B cell (primary cell): ENCODE results near the gene PACRG. TPM values are rescaled to one million over a fixed set of nuclear protein-coding genes. Genes with fewer than 3 reads are reported as not detected.

Source experiments
- ATAC-seq: fragments of 200-7000 bp; cut with Tn5 transposase; one replicate; pipeline ENCODE4 v1.10.0; 2021; ENCODE audit warnings: low read depth, mild to moderate bottlenecking, moderate number of reproducible peaks, moderate library complexity
- CTCF ChIA-PET: fragments of 350-600 bp; sonication (Branson Sonifier 250); formaldehyde crosslinking; loops from one replicate; lab custom pipeline; 2021; ENCODE audit warnings: antibody characterized with exemption, inconsistent platforms; lab: Charles Lee
- POLR2A ChIA-PET: fragments of 350-600 bp; sonication (Branson Sonifier 250); formaldehyde crosslinking; loops from one replicate; lab custom pipeline; 2021; ENCODE audit warnings: antibody characterized with exemption; lab: Charles Lee
- DNase-seq: peaks from one replicate; pipeline ENCODE4 v3.0.0; 2013
- H2AFZ ChIP-seq: 2 replicates; pipeline ENCODE4 v1.6.1; 2012; ENCODE audit warnings: mild to moderate bottlenecking, low read depth, low read length; ENCODE audit not compliant: insufficient read depth, poor library complexity, severe bottlenecking
- H3K27ac ChIP-seq, 2 donors: 1 replicate in 1 of 2; 2 replicates in 1 of 2; pipeline ENCODE4 v1.5.1; 2012 to 2013; ENCODE audit warnings: low read length in 2 of 2, mild to moderate bottlenecking in 2 of 2, moderate library complexity in 1 of 2
- H3K27me3 ChIP-seq, 4 experiments: fragments of 200-600 bp in 1 of 4; sonication (generic) in 1 of 4; replicated peaks in 1 of 4; 1 replicate in 2 of 4; 2 replicates in 2 of 4; pipeline versions ENCODE4 v1.6.1 to v1.7.0; 2013 to 2016; ENCODE audit warnings: low read length in 3 of 4, mild to moderate bottlenecking in 2 of 4, mixed read lengths in 1 of 4, moderate library complexity in 1 of 4; ENCODE audit not compliant: insufficient read depth in 4 of 4, control insufficient read depth in 3 of 4; ENCODE audit errors: control extremely low read depth in 1 of 4
- H3K36me3 ChIP-seq, 2 experiments: replicated peaks in 1 of 2; 1 replicate in 1 of 2; 2 replicates in 1 of 2; pipeline versions ENCODE4 v1.6.1 to v1.7.1; 2013; ENCODE audit warnings: low read length in 1 of 2; ENCODE audit not compliant: insufficient read depth in 2 of 2, control insufficient read depth in 1 of 2; ENCODE audit errors: control extremely low read depth in 1 of 2, extremely low read depth in 1 of 2
- H3K4me1 ChIP-seq, 2 donors: fragments of 200-600 bp in 1 of 2; sonication (generic) in 1 of 2; 1 replicate in 1 of 2; 2 replicates in 1 of 2; pipeline versions ENCODE4 v1.5.1 to v1.6.1; 2013 to 2017; ENCODE audit warnings: low read length in 2 of 2; ENCODE audit not compliant: control insufficient read depth in 2 of 2, insufficient read depth in 2 of 2
- H3K4me2 ChIP-seq: replicated peaks from 2 replicates; pipeline ENCODE3; 2012; ENCODE audit warnings: mild to moderate bottlenecking, low read depth, low read length; ENCODE audit not compliant: poor library complexity, severe bottlenecking
- H3K4me3 ChIP-seq, 5 experiments: fragments of 200-600 bp in 1 of 5; sonication (generic) in 1 of 5; 1 replicate in 3 of 5; 2 replicates in 2 of 5; pipeline versions ENCODE4 v1.5.1 to v1.7.0; 2011 to 2016; ENCODE audit warnings: low read length in 4 of 5, mild to moderate bottlenecking in 4 of 5, low read depth in 2 of 5, control low read depth in 1 of 5, moderate library complexity in 1 of 5; ENCODE audit not compliant: insufficient read depth in 1 of 5; ENCODE audit errors: control extremely low read depth in 1 of 5, extremely low read depth in 1 of 5
- H3K79me2 ChIP-seq: fragments of 200-600 bp; sonication (generic); one replicate; pipeline ENCODE4 v1.6.0; 2016; ENCODE audit warnings: low read length; ENCODE audit not compliant: control insufficient read depth, insufficient read depth
- H3K9ac ChIP-seq: fragments of 200-600 bp; sonication (generic); 2 replicates; pipeline ENCODE4 v1.6.1; 2017; ENCODE audit warnings: mild to moderate bottlenecking, low read length, moderate library complexity
- H3K9me3 ChIP-seq, 3 donors: one replicate each; pipeline versions ENCODE4 v1.6.1 to v1.7.1; 2013; ENCODE audit warnings: low read length in 2 of 3; ENCODE audit not compliant: control insufficient read depth in 2 of 3, insufficient read depth in 1 of 3; ENCODE audit errors: control extremely low read depth in 1 of 3
- H4K20me1 ChIP-seq: 2 replicates; pipeline ENCODE4 v1.6.0; 2012; ENCODE audit warnings: mild to moderate bottlenecking, low read length; ENCODE audit not compliant: insufficient read depth, control insufficient read depth, poor library complexity, severe bottlenecking
- H3K27ac Mint-ChIP-seq: one replicate; pipeline ENCODE4 v1.8.0; 2021; ENCODE audit warnings: mixed read lengths
- H3K27me3 Mint-ChIP-seq: one replicate; pipeline ENCODE4 v1.8.0; 2021; ENCODE audit warnings: mixed read lengths
- H3K4me1 Mint-ChIP-seq: one replicate; pipeline ENCODE4 v1.8.0; 2021; ENCODE audit warnings: mixed read lengths
- H3K4me3 Mint-ChIP-seq: one replicate; pipeline ENCODE4 v1.8.0; 2021; ENCODE audit warnings: mixed read lengths
- H3K9me3 Mint-ChIP-seq: one replicate; pipeline ENCODE4 v1.8.0; 2022; ENCODE audit warnings: mixed read lengths; ENCODE audit not compliant: insufficient read depth
- CTCF ChIP-seq: fragments of 200-600 bp; IDR thresholded peaks from one replicate; pipeline ENCODE4 v1.8.0; 2022; ENCODE audit warnings: antibody characterized with exemption, mild to moderate bottlenecking
- EZH2 ChIP-seq: IDR thresholded peaks from 2 replicates; pipeline ENCODE4 v1.6.1; 2012; ENCODE audit warnings: borderline replicate concordance, low read depth, mild to moderate bottlenecking, moderate library complexity, low read length; ENCODE audit not compliant: insufficient read depth, poor library complexity, severe bottlenecking
- WGBS: methylation state at CpG from one replicate; pipeline ENCODE4 v1.1.5; 2013; ENCODE audit warnings: missing lambda C conversion rate; ENCODE audit not compliant: insufficient coverage; 5-methylcytosine and 5-hydroxymethylcytosine counted together
- intact Hi-C: fragments of 100-400 bp; cut with micrococcal nuclease; formaldehyde crosslinking; loops from one replicate; pipeline ENCODE4 v1.10.0; 2022
- polyA plus RNA-seq: library from polyadenylated mRNA; depleted of rRNA; stranded (reverse); fragments of >200 nt; gene quantifications from 2 replicates; pipeline ENCODE4 v1.2.3, GENCODE V29; 2012
- total RNA-seq, 2 donors: library from RNA; stranded (reverse); fragments of 120-200 nt in 1 of 2; gene quantifications; 1 replicate in 1 of 2; 2 replicates in 1 of 2; pipeline versions ENCODE4 v1.2.3 to v1.2.4, GENCODE V29; 2013 to 2022

The PACRG gene
- total and polyA plus RNA-seq, 2 donors (not counting 1 experiment from before 2014, with no cell fraction given) = not detected

- whole genome bisulfite sequencing = 69% methylated on average over 2 of the region's 6 CpGs
- Histone ChIP-seq H3K4me2 (no peak overlapping the region), H3K27ac (no peak overlapping the region), H2AFZ (no peak overlapping the region), H3K4me1 (no peaks in the 10 kb centered on the region), H4K20me1 (no peaks in the 10 kb centered on the region), H3K9me3 (peaks cover 0 to 3% (median 0%) of the 10 kb centered on the region in 3 donors), H3K36me3 (no peaks in the 10 kb centered on the region), H3K79me2 (no peaks in the 10 kb centered on the region), H3K27me3 (no peaks in the 10 kb centered on the region), H3K4me3 (no peak overlapping the region), H3K9ac (no peak overlapping the region)
- H3K4me1 Mint-ChIP-seq = no peaks in the 10 kb centered on the region
- no peak overlapping the region for H3K4me3 Mint-ChIP-seq
- no peak overlapping the region for H3K27ac Mint-ChIP-seq
- H3K9me3 Mint-ChIP-seq = no peaks in the 10 kb centered on the region
- intact Hi-C loops = no loop called here
- ATAC-seq (no peak), DNase-seq (no peak)
- H3K27me3 Mint-ChIP-seq = peaks cover 14% of the 10 kb centered on the region
- ChIA-PET POLR2A (no interaction called here), CTCF (interaction anchor here (0.6 kb wide), 1 partner anchor 49 kb away, joined by 3 read pairs; no protein-coding TSS in a partner anchor)
- TF ChIP-seq EZH2 = no peak
- TF ChIP-seq CTCF = no peak
Measured at GRCh38 chr6:163296835-163297519, 569.2 kb downstream of the PACRG start.

DNA sequence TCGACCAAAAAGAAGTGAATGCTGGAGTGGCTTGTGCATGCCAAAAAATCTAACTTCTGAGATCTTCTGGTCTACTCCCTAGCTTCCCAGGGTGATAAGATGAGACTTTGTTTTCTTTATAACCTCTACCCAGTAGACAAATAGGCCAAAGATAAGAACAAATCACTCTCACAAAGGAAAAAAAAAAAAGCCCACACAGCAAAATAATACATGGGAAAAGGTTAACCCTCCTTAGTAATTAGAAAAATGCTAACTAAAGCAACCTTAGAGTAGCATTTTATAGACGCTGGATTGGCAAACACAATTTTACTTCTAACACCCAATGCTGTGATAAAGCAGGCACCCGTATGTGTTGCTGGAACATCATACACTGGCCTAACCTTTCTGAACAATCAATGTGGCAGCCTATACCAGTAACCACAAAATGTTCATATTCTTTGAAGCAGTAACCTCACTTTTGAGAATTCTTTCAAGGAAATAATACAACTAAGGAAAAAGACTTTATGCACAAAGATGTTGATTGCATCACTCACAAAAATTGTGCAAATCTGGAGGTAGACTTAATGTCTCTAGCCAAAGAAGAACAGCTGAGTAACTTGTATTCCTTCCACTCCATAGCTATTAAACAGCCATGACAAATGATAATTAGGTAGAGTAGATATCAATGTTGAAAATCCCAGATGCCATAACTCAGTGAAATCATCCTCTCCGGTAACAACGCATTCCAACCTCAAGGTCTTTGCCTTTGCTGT lies 570.5 kb downstream of the PACRG start:
- H3K27me3 ChIP-seq = no peaks in the 10 kb centered on the region
- no peaks in the 10 kb centered on the region for H3K36me3 ChIP-seq
- H3K27me3 Mint-ChIP-seq = peaks cover 13% of the 10 kb centered on the region
- POLR2A ChIA-PET = no interaction called here
- ATAC-seq (no peak), DNase-seq (no peak)
- no peaks in the 10 kb centered on the region for H3K4me1 Mint-ChIP-seq
- H4K20me1 ChIP-seq = no peaks in the 10 kb centered on the region
- WGBS = 96% methylated on average over 3 of the region's 5 CpGs
- no peaks in the 10 kb centered on the region for H3K4me1 ChIP-seq
- CTCF ChIA-PET = no interaction called here
- no peak overlapping the region for H3K4me3 Mint-ChIP-seq
- intact Hi-C loops = no loop called here
- no peak overlapping the region for H2AFZ ChIP-seq
- no peak overlapping the region for H3K4me2 ChIP-seq
- H3K9me3 Mint-ChIP-seq = no peaks in the 10 kb centered on the region
- H3K79me2 ChIP-seq = no peaks in the 10 kb centered on the region
- no peak overlapping the region for H3K27ac ChIP-seq
- peaks cover 0 to 3% (median 0%) of the 10 kb centered on the region in 3 donors for H3K9me3 ChIP-seq
- TF ChIP-seq CTCF (no peak), EZH2 (no peak)
- no peak overlapping the region for H3K4me3 ChIP-seq
- no peak overlapping the region for H3K9ac ChIP-seq
- no peak overlapping the region for H3K27ac Mint-ChIP-seq
